ENCODE data around the gene ME2. TPM values are rescaled to one million over a fixed set of nuclear protein-coding genes. Genes with fewer than 3 reads are reported as not detected.

Gene ME2
- total and polyA plus RNA-seq, 9 of the 15 experiments (the other 6 are each of a cell fraction or from before 2014, with no cell fraction given), result 12.3 to 54.4 (median 36.2) TPM

DNA sequence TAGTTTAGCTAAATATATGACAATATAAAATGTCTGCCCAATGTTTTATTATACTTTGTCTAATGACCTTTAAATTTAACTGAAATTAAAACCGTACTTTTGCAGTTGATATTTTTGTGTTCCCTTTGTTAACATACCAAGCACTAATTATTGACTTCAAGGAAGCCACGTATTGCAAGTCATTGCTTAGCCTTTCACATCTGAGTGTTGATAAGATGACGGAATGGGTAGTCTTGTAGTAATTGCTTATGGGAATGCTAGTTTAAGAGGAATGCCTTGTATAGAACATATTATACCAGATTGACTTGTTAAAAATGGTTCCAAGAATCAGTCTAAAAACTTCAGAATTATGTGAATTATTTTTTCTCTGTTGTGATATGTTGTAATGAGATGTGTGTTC is 74.9 kb downstream of the ME2 start (continued):
- TF ChIP-seq TFE3 (CRISPR knock-in tag; IDR thresholded peaks at IDR 0.05) (no peak), GTF2E2 (tag; IDR thresholded peaks at IDR 0.05) (no peak), DLX4 (CRISPR knock-in tag; IDR thresholded peaks at IDR 0.05) (no peak), ZNF699 (CRISPR knock-in tag; IDR thresholded peaks at IDR 0.05; ENCODE audit: insufficient replicate concordance) (no peak), ATF1 (CRISPR knock-in tag; IDR thresholded peaks at IDR 0.05) (no peak), ATF1 (tag; IDR thresholded peaks at IDR 0.05) (0 out of 2 replicates have a peak, but pooled peaks have one; percentile 10), HNRNPH1 (optimal IDR thresholded peaks at IDR 0.05; ENCODE audit: low read depth, low read length) (no peak), RBM17 (IDR thresholded peaks at IDR 0.05; ENCODE audit: borderline replicate concordance, low read depth, low read length) (no peak), CBFB (CRISPR knock-in tag; IDR thresholded peaks at IDR 0.05) (no peak), KAT8 (IDR thresholded peaks at IDR 0.05; ENCODE audit: low read depth) (no peak), ZNF12 (CRISPR knock-in tag; IDR thresholded peaks at IDR 0.05) (no peak), ETS2 (tag; IDR thresholded peaks at IDR 0.05; ENCODE audit: borderline replicate concordance, poor library complexity, severe bottlenecking) (no peak), PCBP2 (IDR thresholded peaks at IDR 0.05; ENCODE audit: low read depth, low read length, poor library complexity, severe bottlenecking) (no peak), ARID1B (IDR thresholded peaks at IDR 0.05) (0 out of 2 replicates have a peak, but pooled peaks have one; percentile 37), PCBP1 (IDR thresholded peaks at IDR 0.05; ENCODE audit: low read depth, low read length, poor library complexity, severe bottlenecking) (no peak), NFIX (CRISPR knock-in tag; IDR thresholded peaks at IDR 0.05; ENCODE audit: low read depth) (no peak), MAFG (tag; conservative IDR thresholded peaks at IDR 0.05) (peak; percentile 87)
- TF ChIP-seq, protein P1, sequence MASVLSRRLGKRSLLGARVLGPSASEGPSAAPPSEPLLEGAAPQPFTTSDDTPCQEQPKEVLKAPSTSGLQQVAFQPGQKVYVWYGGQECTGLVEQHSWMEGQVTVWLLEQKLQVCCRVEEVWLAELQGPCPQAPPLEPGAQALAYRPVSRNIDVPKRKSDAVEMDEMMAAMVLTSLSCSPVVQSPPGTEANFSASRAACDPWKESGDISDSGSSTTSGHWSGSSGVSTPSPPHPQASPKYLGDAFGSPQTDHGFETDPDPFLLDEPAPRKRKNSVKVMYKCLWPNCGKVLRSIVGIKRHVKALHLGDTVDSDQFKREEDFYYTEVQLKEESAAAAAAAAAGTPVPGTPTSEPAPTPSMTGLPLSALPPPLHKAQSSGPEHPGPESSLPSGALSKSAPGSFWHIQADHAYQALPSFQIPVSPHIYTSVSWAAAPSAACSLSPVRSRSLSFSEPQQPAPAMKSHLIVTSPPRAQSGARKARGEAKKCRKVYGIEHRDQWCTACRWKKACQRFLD (CRISPR knock-in tag; IDR thresholded peaks at IDR 0.05), result no peak
- TF ChIP-seq, protein P2, sequence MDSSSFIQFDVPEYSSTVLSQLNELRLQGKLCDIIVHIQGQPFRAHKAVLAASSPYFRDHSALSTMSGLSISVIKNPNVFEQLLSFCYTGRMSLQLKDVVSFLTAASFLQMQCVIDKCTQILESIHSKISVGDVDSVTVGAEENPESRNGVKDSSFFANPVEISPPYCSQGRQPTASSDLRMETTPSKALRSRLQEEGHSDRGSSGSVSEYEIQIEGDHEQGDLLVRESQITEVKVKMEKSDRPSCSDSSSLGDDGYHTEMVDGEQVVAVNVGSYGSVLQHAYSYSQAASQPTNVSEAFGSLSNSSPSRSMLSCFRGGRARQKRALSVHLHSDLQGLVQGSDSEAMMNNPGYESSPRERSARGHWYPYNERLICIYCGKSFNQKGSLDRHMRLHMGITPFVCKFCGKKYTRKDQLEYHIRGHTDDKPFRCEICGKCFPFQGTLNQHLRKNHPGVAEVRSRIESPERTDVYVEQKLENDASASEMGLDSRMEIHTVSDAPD (CRISPR knock-in tag; IDR thresholded peaks at IDR 0.05), result no peak
- TF ChIP-seq, protein P3, sequence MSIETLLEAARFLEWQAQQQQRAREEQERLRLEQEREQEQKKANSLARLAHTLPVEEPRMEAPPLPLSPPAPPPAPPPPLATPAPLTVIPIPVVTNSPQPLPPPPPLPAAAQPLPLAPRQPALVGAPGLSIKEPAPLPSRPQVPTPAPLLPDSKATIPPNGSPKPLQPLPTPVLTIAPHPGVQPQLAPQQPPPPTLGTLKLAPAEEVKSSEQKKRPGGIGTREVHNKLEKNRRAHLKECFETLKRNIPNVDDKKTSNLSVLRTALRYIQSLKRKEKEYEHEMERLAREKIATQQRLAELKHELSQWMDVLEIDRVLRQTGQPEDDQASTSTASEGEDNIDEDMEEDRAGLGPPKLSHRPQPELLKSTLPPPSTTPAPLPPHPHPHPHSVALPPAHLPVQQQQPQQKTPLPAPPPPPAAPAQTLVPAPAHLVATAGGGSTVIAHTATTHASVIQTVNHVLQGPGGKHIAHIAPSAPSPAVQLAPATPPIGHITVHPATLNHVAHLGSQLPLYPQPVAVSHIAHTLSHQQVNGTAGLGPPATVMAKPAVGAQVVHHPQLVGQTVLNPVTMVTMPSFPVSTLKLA (conservative IDR thresholded peaks at IDR 0.05), result no peak

Data from K562 (cell line).